HL-60 (cell line): ENCODE data around the gene RCBTB2.

ENCODE experiments used
- GABPA ChIP-seq: IDR thresholded peaks from 2 replicates; pipeline ENCODE4 v1.6.1; 2012; ENCODE audit warnings: low read depth
- POLR2AphosphoS5 ChIP-seq: IDR thresholded peaks from 2 replicates; pipeline ENCODE4 v1.6.1; 2012; ENCODE audit warnings: low read depth
- REST ChIP-seq: IDR thresholded peaks from 2 replicates; pipeline ENCODE4 v1.6.1; 2012; ENCODE audit warnings: low read depth; ENCODE audit not compliant: insufficient replicate concordance
- SPI1 ChIP-seq: IDR thresholded peaks from 2 replicates; pipeline ENCODE4 v1.6.1; 2012; ENCODE audit warnings: low read depth, mild to moderate bottlenecking, borderline replicate concordance
- TF ChIP-seq, protein P1 (sequence below): IDR thresholded peaks from one replicate; pipeline ENCODE4 v1.5.1; 2011; ENCODE audit warnings: low read length, control low read depth, inconsistent platforms; ENCODE audit not compliant: insufficient read depth

DNA sequence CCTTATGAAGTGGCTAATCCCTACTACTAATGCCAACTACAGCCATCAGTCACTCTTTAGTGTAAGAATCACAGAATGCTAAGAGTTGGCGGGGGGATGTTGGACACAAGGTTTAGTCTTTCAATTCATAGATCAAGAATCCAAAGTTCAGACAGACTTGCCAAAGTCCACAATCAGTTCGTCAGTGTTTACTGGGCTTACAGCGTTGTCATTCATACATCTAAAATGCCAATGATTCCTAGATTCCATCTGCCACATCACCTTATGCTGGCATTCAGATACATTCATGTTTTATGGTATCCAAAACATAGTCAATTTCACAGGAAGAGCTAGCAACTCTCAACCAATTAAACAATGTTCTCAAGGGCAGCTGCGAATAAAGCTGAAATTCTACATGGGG is 18.1 kb downstream of the RCBTB2 start:
- TF ChIP-seq, protein P1, sequence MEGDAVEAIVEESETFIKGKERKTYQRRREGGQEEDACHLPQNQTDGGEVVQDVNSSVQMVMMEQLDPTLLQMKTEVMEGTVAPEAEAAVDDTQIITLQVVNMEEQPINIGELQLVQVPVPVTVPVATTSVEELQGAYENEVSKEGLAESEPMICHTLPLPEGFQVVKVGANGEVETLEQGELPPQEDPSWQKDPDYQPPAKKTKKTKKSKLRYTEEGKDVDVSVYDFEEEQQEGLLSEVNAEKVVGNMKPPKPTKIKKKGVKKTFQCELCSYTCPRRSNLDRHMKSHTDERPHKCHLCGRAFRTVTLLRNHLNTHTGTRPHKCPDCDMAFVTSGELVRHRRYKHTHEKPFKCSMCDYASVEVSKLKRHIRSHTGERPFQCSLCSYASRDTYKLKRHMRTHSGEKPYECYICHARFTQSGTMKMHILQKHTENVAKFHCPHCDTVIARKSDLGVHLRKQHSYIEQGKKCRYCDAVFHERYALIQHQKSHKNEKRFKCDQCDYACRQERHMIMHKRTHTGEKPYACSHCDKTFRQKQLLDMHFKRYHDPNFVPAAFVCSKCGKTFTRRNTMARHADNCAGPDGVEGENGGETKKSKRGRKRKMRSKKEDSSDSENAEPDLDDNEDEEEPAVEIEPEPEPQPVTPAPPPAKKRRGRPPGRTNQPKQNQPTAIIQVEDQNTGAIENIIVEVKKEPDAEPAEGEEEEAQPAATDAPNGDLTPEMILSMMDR, result no peak
- TF ChIP-seq REST, result no peak
- TF ChIP-seq POLR2AphosphoS5, result no peak
- TF ChIP-seq GABPA, result no peak
- no peak for TF ChIP-seq SPI1
